RWPE2 (cell line): ENCODE measurements around the gene PPDPF.

Experiments
- ATAC-seq: fragments of 200-7000 bp; cut with Tn5 transposase; 3 replicates; pipeline ENCODE4 v1.9.1; 2021; ENCODE audit warnings: low read depth
- DNase-seq: peaks from one replicate; pipeline ENCODE4 v3.0.0-alpha.2; 2020; ENCODE audit warnings: low spot score
- H3K27ac ChIP-seq: fragments of 450-650 bp; 2 replicates; pipeline ENCODE4 v1.5.1; 2017; ENCODE audit warnings: mild to moderate bottlenecking; ENCODE audit not compliant: poor library complexity, severe bottlenecking
- H3K27me3 ChIP-seq: fragments of 250-450 bp; sonication (Bioruptor Pico); 2 replicates; pipeline ENCODE4 v1.5.1; 2021; ENCODE audit warnings: mild to moderate bottlenecking, moderate library complexity; ENCODE audit not compliant: insufficient read depth, poor library complexity, severe bottlenecking
- H3K36me3 ChIP-seq: fragments of 250-450 bp; sonication (Bioruptor Pico); 2 replicates; pipeline ENCODE4 v1.5.1; 2020; ENCODE audit warnings: low read depth, mild to moderate bottlenecking, moderate library complexity
- H3K4me1 ChIP-seq: fragments of 250-450 bp; sonication (Bioruptor Pico); 2 replicates; pipeline ENCODE4 v1.5.1; 2021; ENCODE audit warnings: mild to moderate bottlenecking, moderate library complexity; ENCODE audit not compliant: insufficient read depth, poor library complexity, severe bottlenecking
- H3K4me3 ChIP-seq: fragments of 250-450 bp; sonication (Bioruptor Pico); 2 replicates; pipeline ENCODE4 v1.5.1; 2021; ENCODE audit warnings: mild to moderate bottlenecking, moderate library complexity; ENCODE audit not compliant: severe bottlenecking
- H3K9me3 ChIP-seq: fragments of 250-450 bp; sonication (Bioruptor Pico); 2 replicates; pipeline ENCODE4 v1.5.1; 2021; ENCODE audit warnings: mild to moderate bottlenecking, moderate library complexity; ENCODE audit not compliant: severe bottlenecking
- CTCF ChIP-seq: fragments of 450-650 bp; IDR thresholded peaks from one replicate; pipeline ENCODE4 v1.5.1; 2017; ENCODE audit warnings: mild to moderate bottlenecking, moderate library complexity; ENCODE audit not compliant: poor library complexity, severe bottlenecking

PPDPF gene

GRCh38 chr20:63561624-63562396 is 41.2 kb downstream of the PPDPF start:
- DNase-seq: peak; percentile 89
- H3K27me3 ChIP-seq: no peaks in the 10 kb centered on the region
- no peak overlapping the region for H3K4me3 ChIP-seq
- H3K9me3 ChIP-seq: no peaks in the 10 kb centered on the region
- H3K27ac ChIP-seq: no peak overlapping the region
- no peak for TF ChIP-seq CTCF
- peaks cover 47% of the 10 kb centered on the region for H3K36me3 ChIP-seq
- no peaks in the 10 kb centered on the region for H3K4me1 ChIP-seq
- no peak for ATAC-seq

GRCh38 chr20:63562461-63563224 is 42.1 kb downstream of the PPDPF start:
- Histone ChIP-seq H3K4me3 (no peak overlapping the region), H3K27me3 (no peaks in the 10 kb centered on the region), H3K4me1 (no peaks in the 10 kb centered on the region), H3K27ac (no peak overlapping the region), H3K36me3 (peaks cover 53% of the 10 kb centered on the region), H3K9me3 (no peaks in the 10 kb centered on the region)
- TF ChIP-seq CTCF: no peak
- ATAC-seq: no peak
- peak; percentile 87 for DNase-seq

DNA sequence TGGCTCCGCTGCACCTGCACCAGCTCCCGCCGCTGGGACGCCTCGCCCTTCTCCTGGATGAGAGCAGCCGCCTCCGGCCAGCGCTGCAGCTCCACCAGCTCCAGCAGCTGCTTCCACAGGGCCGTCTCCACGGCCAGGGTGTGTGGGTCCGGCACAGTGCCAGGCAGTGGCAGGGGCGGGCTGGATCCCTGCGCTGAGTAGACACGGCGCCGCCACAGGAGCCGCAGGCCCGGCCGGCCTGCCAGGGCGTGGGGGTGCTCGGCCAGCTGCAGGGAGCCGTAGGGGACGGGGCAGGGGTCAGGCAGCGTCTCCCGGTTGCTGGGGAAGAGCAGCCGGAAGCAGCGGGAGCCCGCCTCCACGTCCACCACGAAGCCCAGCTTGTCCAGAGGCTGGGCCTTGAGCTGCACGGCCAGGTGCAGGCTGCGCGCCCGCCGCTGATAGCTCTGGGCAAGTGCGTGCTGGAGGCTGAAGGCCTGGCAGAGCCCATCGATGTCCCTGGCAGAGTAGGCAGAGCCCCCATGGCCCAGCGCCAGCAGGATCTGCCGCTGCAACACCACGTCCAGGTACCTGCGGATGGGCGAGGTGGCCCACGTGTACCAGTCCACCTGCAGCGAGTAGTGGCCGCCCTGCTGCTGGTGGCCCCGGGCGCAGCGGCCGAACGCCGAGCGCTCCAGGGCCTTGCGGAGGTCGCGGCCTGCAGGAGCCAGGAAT is 42.8 kb downstream of the PPDPF start:
- no peaks in the 10 kb centered on the region for H3K27me3 ChIP-seq
- H3K36me3 ChIP-seq: peaks cover 61% of the 10 kb centered on the region
- H3K4me3 ChIP-seq: no peak overlapping the region
- H3K9me3 ChIP-seq: no peaks in the 10 kb centered on the region
- TF ChIP-seq CTCF: no peak
- peak; percentile 88 for DNase-seq
- ATAC-seq: no peak
- no peaks in the 10 kb centered on the region for H3K4me1 ChIP-seq
- no peak overlapping the region for H3K27ac ChIP-seq

- no peak for TF ChIP-seq CTCF
- Histone ChIP-seq H3K27me3 (no peaks in the 10 kb centered on the region), H3K9me3 (no peaks in the 10 kb centered on the region), H3K27ac (no peak overlapping the region), H3K4me3 (no peak overlapping the region), H3K4me1 (no peaks in the 10 kb centered on the region), H3K36me3 (peaks cover 56% of the 10 kb centered on the region)
- ATAC-seq (no peak), DNase-seq (peak; percentile 88)
Observed at GRCh38 chr20:63564036-63564810, 43.7 kb downstream of the PPDPF start.
